Endothelial cell of umbilical vein (primary cell): ENCODE results near the gene QRFPR.

ENCODE experiments used
- EZH2 ChIP-seq: IDR thresholded peaks from 2 replicates; pipeline ENCODE4 v1.6.1; 2012; ENCODE audit warnings: borderline replicate concordance, low read depth, mild to moderate bottlenecking, moderate library complexity, low read length, inconsistent platforms; ENCODE audit not compliant: severe bottlenecking
- GATA2 ChIP-seq: IDR thresholded peaks from 2 replicates; pipeline ENCODE4 v1.7.0; 2011; ENCODE audit warnings: low read depth, mild to moderate bottlenecking, moderate library complexity, mixed read lengths, low read length; ENCODE audit not compliant: insufficient read length, insufficient read depth
- JUN ChIP-seq: IDR thresholded peaks from 2 replicates; pipeline ENCODE4 v1.6.1; 2011; ENCODE audit warnings: borderline replicate concordance, low read depth; ENCODE audit not compliant: insufficient read length, insufficient read depth
- MYC ChIP-seq: IDR thresholded peaks from one replicate; pipeline ENCODE4 v1.6.1; 2011; ENCODE audit warnings: mild to moderate bottlenecking, low read depth, low read length
- POLR2A ChIP-seq: IDR thresholded peaks from 2 replicates; pipeline ENCODE4 v1.6.1; 2012; ENCODE audit warnings: low read depth, mild to moderate bottlenecking, control low read depth, low read length
- POLR2AphosphoS5 ChIP-seq: IDR thresholded peaks from 2 replicates; pipeline ENCODE4 v1.6.1; 2012; ENCODE audit warnings: low read depth, mild to moderate bottlenecking, control low read depth, low read length, moderate library complexity; ENCODE audit not compliant: insufficient read depth
- TF ChIP-seq, protein P1 (sequence below): IDR thresholded peaks from 2 replicates; pipeline ENCODE4 v1.6.1; 2011; ENCODE audit not compliant: insufficient read depth, insufficient read length
- TF ChIP-seq, protein P2 (sequence below), 2 donors: IDR thresholded peaks; 1 replicate in 1 of 2; 2 replicates in 1 of 2; pipeline ENCODE4 v1.5.1; 2011; ENCODE audit warnings: low read length in 2 of 2, mild to moderate bottlenecking in 2 of 2, moderate library complexity in 2 of 2, control low read depth in 1 of 2, inconsistent platforms in 1 of 2, low read depth in 1 of 2; ENCODE audit not compliant: insufficient read depth in 1 of 2; ENCODE audit errors: extremely low read depth in 1 of 2

DNA sequence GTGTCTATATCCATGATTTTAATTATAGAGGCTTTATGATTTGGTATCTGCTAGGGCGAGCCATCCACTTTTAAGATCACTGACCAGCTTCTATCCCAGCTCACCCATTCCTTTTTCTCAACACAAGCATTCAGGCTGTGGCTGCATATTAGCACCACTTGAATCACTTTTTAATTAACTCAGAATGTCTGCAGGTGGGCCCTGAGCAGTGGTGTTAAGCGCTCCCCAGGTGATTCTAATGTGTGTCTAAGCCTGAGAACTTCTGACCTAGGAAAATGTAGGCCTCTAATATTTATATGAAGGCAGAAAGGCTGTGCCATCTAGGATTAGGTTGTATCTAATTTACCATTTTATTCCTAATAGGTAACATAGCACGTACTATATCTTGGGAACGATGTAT, 19.8 kb upstream of the QRFPR start:
- TF ChIP-seq, protein P1, sequence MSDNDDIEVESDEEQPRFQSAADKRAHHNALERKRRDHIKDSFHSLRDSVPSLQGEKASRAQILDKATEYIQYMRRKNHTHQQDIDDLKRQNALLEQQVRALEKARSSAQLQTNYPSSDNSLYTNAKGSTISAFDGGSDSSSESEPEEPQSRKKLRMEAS = no peak
- TF ChIP-seq, protein P2, sequence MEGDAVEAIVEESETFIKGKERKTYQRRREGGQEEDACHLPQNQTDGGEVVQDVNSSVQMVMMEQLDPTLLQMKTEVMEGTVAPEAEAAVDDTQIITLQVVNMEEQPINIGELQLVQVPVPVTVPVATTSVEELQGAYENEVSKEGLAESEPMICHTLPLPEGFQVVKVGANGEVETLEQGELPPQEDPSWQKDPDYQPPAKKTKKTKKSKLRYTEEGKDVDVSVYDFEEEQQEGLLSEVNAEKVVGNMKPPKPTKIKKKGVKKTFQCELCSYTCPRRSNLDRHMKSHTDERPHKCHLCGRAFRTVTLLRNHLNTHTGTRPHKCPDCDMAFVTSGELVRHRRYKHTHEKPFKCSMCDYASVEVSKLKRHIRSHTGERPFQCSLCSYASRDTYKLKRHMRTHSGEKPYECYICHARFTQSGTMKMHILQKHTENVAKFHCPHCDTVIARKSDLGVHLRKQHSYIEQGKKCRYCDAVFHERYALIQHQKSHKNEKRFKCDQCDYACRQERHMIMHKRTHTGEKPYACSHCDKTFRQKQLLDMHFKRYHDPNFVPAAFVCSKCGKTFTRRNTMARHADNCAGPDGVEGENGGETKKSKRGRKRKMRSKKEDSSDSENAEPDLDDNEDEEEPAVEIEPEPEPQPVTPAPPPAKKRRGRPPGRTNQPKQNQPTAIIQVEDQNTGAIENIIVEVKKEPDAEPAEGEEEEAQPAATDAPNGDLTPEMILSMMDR (IDR thresholded peaks at IDR 0.05; ENCODE audit: extremely low read depth in 1 of 2, insufficient read depth in 1 of 2, low read depth in 1 of 2, low read length in 2 of 2) = no peak
- TF ChIP-seq EZH2 = no peak
- no peak for TF ChIP-seq GATA2
- no peak for TF ChIP-seq POLR2A
- no peak for TF ChIP-seq POLR2AphosphoS5
- no peak for TF ChIP-seq MYC
- no peak for TF ChIP-seq JUN
